HG03103 (cell line): Measurements from ENCODE around the gene KCNJ14.

Experiments used
- ATAC-seq: cut with Tn5 transposase; IDR thresholded peaks from one replicate; pipeline ENCODE4 v1.9.1; 2021; ENCODE audit warnings: low read depth; ENCODE audit not compliant: unreplicated experiment

The KCNJ14 gene

DNA sequence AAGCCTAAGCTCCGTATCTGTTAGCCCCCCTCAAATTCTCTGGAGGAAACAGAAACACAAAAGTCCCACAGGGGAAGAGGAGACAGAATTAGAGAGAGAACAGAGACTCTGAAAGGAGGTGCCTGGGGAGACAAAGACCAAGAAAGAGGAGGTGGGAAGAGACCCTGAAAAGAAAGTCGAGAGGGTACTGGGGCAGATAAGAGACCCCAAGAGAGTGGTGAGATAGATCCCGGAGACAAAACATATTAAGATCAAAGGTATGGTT is 10.5 kb upstream of the KCNJ14 start:
- ATAC-seq = no peak

- no peak for ATAC-seq
Observed at GRCh38 chr19:48445256-48445605, 10.1 kb upstream of the KCNJ14 start.

- ATAC-seq = peak; percentile 64
Observed at GRCh38 chr19:48445606-48446481, 9.5 kb upstream of the KCNJ14 start, which contains the start of gene GRWD1. GRWD1 (plus strand) TSS chr19:48445983; CDS start chr19:48446006, 23 bp downstream.

DNA sequence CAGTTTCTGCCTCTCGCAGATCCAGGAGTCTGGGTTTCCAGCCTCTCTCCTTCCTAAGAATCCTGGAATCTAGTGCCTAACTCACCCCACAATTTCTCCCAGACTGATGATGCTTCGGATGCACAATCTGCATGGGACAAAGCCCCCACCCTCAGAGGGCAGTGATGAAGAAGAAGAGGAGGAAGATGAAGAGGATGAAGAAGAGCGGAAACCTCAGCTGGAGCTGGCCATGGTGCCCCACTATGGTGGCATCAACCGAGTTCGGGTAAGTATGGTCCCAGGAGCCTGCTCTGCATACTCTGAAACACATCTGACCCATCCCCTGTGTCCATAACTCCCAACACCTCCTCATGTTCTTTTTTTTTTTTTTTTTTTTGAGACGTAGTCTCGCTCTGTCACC is 8.8 kb upstream of the KCNJ14 start:
- no peak for ATAC-seq

GRCh38 chr19:48448563-48448962 is 6.8 kb upstream of the KCNJ14 start:
- ATAC-seq = no peak

- ATAC-seq = no peak
Observed at GRCh38 chr19:48450441-48450840, 4.9 kb upstream of the KCNJ14 start.

GRCh38 chr19:48450863-48451262 is 4.5 kb upstream of the KCNJ14 start:
- ATAC-seq = no peak

- no peak for ATAC-seq
Observed at GRCh38 chr19:48451624-48452023, 3.8 kb upstream of the KCNJ14 start.

DNA sequence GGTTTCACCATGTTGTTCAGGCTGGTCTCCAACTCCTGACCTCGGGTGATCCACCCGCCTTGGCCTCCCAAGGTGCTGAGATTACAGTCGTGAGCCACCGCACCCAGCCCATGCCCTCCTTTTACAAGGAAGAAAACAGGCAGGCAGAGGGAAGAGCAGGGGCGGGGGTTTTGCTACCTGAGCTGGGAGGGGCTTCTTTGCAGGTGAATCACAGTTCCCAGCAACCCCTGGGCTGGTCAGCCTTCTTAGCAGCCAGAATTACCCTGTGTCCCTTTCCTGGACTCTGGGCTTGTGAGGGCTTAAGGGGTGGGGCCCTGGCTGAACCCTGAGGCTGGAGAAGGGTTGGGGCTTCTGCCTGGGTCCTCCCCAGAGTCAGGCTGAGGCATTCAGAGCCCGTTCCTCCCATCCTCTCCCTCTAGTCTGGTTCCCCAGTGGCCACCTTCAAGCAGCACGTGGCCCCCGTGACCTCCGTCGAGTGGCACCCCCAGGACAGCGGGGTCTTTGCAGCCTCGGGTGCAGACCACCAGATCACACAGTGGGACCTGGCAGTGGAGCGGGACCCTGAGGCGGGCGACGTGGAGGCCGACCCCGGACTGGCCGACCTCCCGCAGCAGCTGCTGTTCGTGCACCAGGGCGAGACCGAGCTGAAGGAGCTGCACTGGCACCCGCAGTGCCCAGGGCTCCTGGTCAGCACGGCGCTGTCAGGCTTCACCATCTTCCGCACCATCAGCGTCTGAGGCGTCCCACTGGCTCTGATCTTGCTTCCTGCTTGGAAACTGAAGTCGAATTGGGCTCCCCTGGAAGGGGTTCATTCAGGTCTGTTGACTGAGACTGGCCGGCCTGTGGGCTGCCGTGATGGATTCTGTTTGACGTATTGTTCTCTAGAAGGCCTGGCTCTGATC is 2.8 kb upstream of the KCNJ14 start:
- no peak for ATAC-seq

- no peak for ATAC-seq
Observed at GRCh38 chr19:48454150-48454730, 1.1 kb upstream of the KCNJ14 start.

DNA sequence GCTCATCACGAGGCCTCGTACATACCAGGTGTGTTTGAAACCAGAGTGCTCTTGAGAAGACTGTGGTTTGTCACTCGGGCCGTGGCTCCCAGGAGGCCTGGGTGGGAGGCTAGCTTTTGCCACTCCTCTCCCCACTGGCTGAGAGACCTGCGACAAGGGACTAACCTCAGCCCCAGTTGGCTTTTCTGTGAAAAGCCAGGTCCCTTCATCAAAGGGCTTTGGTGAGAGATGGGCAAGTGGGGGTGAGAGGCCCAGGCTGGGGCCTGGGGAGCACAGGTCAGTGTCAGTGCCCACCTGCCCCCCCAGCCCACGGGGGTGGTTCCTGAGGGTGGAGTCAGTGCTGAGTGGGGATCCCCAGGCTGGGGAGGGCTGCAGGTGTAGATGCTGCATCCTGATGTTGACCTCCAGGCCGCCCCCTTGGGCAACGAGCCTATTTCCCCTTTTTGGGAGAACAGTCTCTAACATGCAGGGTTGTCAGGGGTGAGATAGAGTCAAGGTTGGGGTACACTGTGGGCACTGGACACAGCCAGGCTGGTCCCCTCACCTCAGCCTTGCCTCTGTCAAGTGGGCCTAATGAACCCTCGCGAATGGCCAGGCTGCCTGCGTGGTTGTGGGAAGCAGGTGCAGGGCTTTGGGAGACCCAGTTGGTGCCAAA is 661 bp downstream of the KCNJ14 start:
- ATAC-seq = no peak

DNA sequence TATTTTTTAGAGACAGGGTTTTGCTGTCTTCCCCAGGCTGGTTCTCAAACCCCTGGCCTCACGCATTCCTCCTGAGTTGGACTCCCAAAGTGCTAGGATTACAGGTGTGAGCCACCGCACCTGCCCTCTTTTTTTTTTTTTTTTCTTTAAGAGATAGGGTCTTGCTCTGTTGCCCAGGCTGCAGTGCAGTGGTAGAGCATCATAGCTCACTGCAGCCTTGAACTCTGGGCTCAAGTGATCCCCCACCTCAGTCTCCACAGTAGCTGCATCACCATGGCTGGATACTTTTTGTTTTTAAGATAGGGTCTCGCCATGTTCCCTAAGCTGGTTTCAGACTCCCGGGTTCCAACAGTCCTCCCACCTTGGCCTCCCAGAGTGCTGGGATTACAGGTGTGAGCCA is 1.5 kb downstream of the KCNJ14 start:
- no peak for ATAC-seq

- no peak for ATAC-seq
Observed at GRCh38 chr19:48458016-48458415, 2.6 kb downstream of the KCNJ14 start.

DNA sequence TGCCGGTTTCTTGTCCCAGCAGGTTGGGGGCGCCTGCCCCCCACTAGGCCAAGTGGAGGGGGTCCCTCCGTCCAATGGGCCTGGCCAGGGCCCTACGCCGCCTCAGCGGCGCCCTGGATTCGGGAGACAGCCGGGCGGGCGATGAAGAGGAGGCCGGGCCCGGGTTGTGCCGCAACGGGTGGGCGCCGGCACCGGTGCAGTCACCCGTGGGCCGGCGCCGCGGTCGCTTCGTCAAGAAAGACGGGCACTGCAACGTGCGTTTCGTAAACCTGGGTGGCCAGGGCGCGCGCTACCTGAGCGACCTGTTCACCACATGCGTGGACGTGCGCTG is 6.2 kb downstream of the KCNJ14 start:
- no peak for ATAC-seq

DNA sequence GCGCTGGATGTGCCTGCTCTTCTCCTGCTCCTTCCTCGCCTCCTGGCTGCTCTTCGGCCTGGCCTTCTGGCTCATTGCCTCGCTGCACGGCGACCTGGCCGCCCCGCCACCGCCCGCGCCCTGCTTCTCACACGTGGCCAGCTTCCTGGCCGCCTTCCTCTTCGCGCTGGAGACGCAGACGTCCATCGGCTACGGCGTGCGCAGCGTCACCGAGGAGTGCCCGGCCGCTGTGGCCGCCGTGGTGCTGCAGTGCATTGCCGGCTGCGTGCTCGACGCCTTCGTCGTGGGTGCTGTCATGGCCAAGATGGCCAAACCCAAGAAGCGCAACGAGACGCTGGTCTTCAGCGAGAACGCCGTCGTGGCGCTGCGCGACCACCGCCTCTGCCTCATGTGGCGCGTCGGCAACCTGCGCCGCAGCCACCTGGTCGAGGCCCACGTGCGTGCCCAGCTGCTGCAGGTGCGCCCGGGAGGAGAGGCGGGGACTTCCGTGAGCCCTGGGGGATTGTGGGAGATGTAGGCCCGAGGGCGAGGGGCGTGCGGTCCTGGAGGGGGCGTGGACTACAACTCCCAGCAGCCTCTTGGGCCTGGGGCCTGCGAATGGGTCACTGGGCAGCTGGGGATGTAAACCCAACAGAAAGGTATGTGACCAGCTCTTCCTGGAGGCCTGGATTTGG is 6.7 kb downstream of the KCNJ14 start:
- no peak for ATAC-seq

DNA sequence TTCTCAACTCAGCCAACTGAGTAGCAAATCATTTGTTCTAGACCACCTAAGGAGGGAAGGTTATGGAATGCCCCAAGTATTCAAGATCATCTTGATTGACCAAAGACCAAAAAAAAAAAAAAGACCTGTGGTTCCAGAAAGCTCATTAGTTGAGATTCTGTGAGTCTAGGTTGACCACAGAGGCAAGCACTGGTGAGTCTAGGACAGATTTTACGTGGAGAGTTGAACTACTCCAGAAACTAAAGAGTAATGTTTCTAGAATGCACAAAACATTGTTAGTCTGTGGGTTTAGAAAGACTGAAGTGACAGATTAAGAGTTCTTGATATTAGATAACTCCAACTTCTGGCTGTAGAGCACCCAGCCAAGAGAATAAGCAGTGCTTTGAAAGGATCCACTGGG is 9.8 kb downstream of the KCNJ14 start:
- ATAC-seq = no peak

DNA sequence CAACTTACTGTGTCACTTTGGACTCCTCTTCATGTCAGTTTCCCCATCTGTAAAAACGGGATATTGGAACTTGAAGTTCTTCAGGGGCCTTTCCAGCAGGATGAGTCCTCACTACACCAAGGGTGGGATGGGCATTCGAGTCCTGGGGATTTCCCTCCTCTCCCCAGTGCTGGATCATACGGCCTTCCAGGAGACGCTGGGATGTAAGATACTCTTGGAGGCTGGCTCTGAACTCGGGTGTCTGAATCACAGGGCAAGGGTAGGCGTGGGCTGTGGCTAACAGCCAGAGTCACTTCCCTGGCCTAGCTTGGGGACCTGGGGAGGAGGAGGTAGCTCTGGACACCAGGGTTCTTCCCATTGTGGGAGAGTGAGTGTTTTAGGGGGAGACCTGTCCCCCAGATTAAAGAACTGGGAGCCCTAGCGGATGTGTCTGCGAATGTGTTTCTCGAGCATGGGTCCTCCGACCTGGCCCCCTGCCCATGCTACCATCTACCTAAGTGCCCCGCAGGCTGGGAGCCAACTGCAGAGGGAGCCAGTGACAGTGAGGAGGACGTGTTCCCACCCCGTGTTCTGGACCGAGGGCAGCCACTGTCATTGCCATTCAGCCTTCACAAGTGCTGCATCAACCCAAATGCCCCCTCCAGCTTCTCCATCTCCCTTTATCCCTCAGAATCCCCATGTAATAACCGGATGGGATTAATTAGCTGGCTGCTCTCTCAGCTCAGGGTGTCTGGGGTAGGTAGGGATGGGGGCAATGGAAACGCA is 11.4 kb downstream of the KCNJ14 start:
- ATAC-seq = no peak

GRCh38 chr19:48468772-48469288 is 13.5 kb downstream of the KCNJ14 start:
- peak; percentile 89 for ATAC-seq

DNA sequence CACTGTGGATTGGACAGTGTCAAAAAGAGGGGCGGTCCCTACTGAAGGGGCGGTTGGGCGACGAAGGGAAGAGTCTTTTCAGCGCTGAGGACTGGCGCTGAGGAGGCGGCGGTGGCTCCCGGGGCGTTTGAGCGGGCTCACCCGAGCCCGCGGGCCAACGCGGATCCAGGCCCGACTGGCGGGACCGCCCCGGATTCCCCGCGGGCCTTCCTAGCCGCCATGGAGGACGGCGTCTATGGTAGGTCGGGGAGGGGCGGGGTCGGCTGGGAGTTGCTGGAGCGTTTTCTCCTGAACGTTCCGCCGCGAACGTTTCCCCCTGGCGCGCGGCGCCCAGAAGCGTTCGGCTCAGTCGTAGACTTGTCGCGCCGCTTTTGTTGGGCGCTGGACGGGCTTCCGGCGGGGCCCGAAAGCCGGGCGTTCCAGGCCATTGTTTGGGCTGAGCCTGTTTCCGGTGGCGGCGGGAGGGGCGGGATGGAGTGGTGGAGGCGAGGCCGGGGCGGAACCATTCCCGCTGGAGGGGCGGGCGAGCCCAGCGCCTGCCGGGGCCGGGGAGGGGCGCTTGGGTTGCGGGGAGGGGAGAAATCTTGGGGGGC is 14.0 kb downstream of the KCNJ14 start, which contains the start of gene CYTH2:
Gene CYTH2, plus strand, starts transcription at position 81 of the 593 bp plus-strand sequence. Its CDS starts 139 bp downstream, at position 220.
- peak; percentile 9 for ATAC-seq
